Loucy (cell line): Measurements from ENCODE around the gene RELT.

Experiments used
- H2AFZ ChIP-seq: fragments of 200-600 bp; sonication (generic); 2 replicates; pipeline ENCODE4 v1.6.0; 2016; ENCODE audit warnings: antibody characterized with exemption, mild to moderate bottlenecking, low read length, moderate library complexity
- H3F3A ChIP-seq: fragments of 200-600 bp; 2 replicates; pipeline ENCODE4 v1.6.0; 2016; ENCODE audit warnings: antibody characterized with exemption, low read depth, mild to moderate bottlenecking
- H3K27me3 ChIP-seq: fragments of 200-600 bp; sonication (generic); 2 replicates; pipeline ENCODE4 v1.6.1; 2014; ENCODE audit warnings: low read length, mild to moderate bottlenecking; ENCODE audit not compliant: insufficient read depth, poor library complexity, severe bottlenecking
- H3K36me3 ChIP-seq: fragments of 200-600 bp; sonication (generic); 2 replicates; pipeline ENCODE4 v1.6.1; 2016; ENCODE audit warnings: low read length; ENCODE audit not compliant: insufficient read depth
- H3K4me1 ChIP-seq: fragments of 200-600 bp; sonication (generic); 2 replicates; pipeline ENCODE4 v1.5.1; 2014; ENCODE audit warnings: low read length, mild to moderate bottlenecking; ENCODE audit not compliant: insufficient read depth, poor library complexity, severe bottlenecking
- H3K4me2 ChIP-seq: fragments of 200-600 bp; sonication (generic); 2 replicates; pipeline ENCODE4 v1.6.0; 2014; ENCODE audit warnings: antibody characterized with exemption, low read length, low read depth, mild to moderate bottlenecking; ENCODE audit not compliant: poor library complexity, severe bottlenecking
- H3K4me3 ChIP-seq: fragments of 200-600 bp; sonication (generic); 2 replicates; pipeline ENCODE4 v1.5.1; 2014; ENCODE audit warnings: low read length, mild to moderate bottlenecking, mixed read lengths; ENCODE audit not compliant: poor library complexity, severe bottlenecking
- H3K79me2 ChIP-seq: fragments of 200-600 bp; sonication (generic); 2 replicates; pipeline ENCODE4 v1.6.1; 2014; ENCODE audit warnings: low read length; ENCODE audit not compliant: insufficient read depth
- H3K9ac ChIP-seq: fragments of 200-600 bp; sonication (generic); 2 replicates; pipeline ENCODE4 v1.6.0; 2014; ENCODE audit warnings: mild to moderate bottlenecking, low read depth, low read length, moderate library complexity; ENCODE audit not compliant: poor library complexity, severe bottlenecking
- H3K9me2 ChIP-seq: fragments of 200-600 bp; sonication (generic); replicated peaks from 2 replicates; pipeline ENCODE4 v1.6.1; 2016; ENCODE audit warnings: low read depth, low read length, mixed read lengths
- H3K9me3 ChIP-seq: fragments of 200-600 bp; sonication (generic); 2 replicates; pipeline ENCODE4 v1.6.1; 2014; ENCODE audit warnings: mild to moderate bottlenecking, antibody characterized with exemption, low read length, low read depth; ENCODE audit not compliant: insufficient read depth
- H4K20me1 ChIP-seq: fragments of 200-600 bp; sonication (generic); 2 replicates; pipeline ENCODE4 v1.6.0; 2014; ENCODE audit warnings: antibody characterized with exemption, low read length, mild to moderate bottlenecking; ENCODE audit not compliant: insufficient read depth, poor library complexity, severe bottlenecking
- EZH2phosphoT487 ChIP-seq: fragments of 200-600 bp; IDR thresholded peaks from 2 replicates; pipeline ENCODE4 v1.6.1; 2018; ENCODE audit warnings: antibody characterized with exemption, mild to moderate bottlenecking, moderate library complexity, borderline replicate concordance
- TF ChIP-seq, protein P1 (sequence below): fragments of 200-600 bp; sonication (generic); conservative IDR thresholded peaks from 2 replicates; pipeline ENCODE4 v1.5.1; 2014; ENCODE audit warnings: mild to moderate bottlenecking, antibody characterized with exemption, low read length

The RELT gene

DNA sequence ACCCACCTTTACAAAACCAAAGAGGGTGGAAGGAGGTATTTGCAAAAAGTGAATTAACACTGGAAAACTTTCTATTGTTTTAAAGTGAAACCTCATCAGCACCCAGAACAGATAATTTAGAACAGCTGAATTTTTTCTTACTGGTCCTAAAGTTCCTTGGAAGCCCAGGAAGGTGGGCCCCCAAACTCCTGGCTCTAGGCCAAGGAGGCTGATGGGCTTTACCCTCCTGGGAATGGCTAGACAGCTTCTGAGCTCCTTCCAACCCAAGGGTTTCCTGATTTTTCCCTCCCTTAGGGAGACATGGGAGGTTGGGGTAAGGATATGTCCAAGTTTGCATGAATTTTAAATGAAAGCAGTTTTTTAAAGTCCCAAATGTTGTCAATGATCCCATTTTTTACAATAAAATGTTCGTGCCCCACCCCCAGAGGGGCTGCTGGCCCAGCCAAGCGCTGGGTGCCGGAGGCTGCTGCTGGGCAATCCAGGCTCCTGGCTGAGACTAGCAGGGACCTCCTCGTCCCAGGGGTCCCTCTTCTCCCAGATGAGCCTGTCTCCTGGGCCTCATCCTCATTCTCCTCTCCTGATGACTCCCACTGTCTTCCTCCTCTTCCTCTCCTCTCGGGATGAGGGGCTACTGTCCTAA, 28.4 kb downstream of the RELT start:
- Histone ChIP-seq H3K36me3 (peaks cover 51% of the 10 kb centered on the region; the same call in 1 of the 2 replicates), H3K4me2 (no peak overlapping the region), H3K79me2 (no peaks in the 10 kb centered on the region), H2AFZ (no peak overlapping the region), H3K27me3 (no peaks in the 10 kb centered on the region), H3K9me2 (no peaks in the 10 kb centered on the region), H3K9me3 (no peaks in the 10 kb centered on the region), H3F3A (no peaks in the 10 kb centered on the region), H3K4me3 (no peak overlapping the region), H4K20me1 (no peaks in the 10 kb centered on the region), H3K4me1 (no peaks in the 10 kb centered on the region), H3K9ac (no peak overlapping the region)
- TF ChIP-seq EZH2phosphoT487: no peak
- TF ChIP-seq, protein P1, sequence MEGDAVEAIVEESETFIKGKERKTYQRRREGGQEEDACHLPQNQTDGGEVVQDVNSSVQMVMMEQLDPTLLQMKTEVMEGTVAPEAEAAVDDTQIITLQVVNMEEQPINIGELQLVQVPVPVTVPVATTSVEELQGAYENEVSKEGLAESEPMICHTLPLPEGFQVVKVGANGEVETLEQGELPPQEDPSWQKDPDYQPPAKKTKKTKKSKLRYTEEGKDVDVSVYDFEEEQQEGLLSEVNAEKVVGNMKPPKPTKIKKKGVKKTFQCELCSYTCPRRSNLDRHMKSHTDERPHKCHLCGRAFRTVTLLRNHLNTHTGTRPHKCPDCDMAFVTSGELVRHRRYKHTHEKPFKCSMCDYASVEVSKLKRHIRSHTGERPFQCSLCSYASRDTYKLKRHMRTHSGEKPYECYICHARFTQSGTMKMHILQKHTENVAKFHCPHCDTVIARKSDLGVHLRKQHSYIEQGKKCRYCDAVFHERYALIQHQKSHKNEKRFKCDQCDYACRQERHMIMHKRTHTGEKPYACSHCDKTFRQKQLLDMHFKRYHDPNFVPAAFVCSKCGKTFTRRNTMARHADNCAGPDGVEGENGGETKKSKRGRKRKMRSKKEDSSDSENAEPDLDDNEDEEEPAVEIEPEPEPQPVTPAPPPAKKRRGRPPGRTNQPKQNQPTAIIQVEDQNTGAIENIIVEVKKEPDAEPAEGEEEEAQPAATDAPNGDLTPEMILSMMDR: no peak

DNA sequence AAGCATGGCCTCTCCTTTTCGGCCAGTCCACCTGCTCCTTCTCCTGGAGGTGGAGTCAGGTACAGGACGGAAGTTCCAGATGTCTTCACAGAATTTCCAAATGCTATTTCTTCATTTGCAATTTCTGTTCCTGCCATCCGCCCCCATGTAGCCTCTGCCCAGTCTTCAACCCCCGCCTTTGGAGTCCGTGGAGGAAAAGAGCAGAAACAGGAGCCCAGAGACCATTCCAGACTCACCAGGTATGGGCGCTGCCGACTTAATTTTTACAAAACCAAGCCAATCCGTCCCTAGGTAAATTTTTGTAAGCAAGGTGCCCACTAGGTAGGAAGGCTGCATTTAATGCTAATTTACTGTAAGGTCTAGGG, 28.9 kb downstream of the RELT start:
- Histone ChIP-seq H3K4me1 (no peaks in the 10 kb centered on the region), H3K9me3 (no peaks in the 10 kb centered on the region), H3K9ac (no peak overlapping the region), H3K4me2 (no peak overlapping the region), H3F3A (no peaks in the 10 kb centered on the region), H3K27me3 (no peaks in the 10 kb centered on the region), H3K79me2 (no peaks in the 10 kb centered on the region), H3K36me3 (peaks cover 55% of the 10 kb centered on the region; the same call in 1 of the 2 replicates), H3K9me2 (no peaks in the 10 kb centered on the region), H3K4me3 (no peak overlapping the region), H2AFZ (no peak overlapping the region), H4K20me1 (no peaks in the 10 kb centered on the region)
- TF ChIP-seq, protein P1: no peak
- TF ChIP-seq EZH2phosphoT487: no peak

DNA sequence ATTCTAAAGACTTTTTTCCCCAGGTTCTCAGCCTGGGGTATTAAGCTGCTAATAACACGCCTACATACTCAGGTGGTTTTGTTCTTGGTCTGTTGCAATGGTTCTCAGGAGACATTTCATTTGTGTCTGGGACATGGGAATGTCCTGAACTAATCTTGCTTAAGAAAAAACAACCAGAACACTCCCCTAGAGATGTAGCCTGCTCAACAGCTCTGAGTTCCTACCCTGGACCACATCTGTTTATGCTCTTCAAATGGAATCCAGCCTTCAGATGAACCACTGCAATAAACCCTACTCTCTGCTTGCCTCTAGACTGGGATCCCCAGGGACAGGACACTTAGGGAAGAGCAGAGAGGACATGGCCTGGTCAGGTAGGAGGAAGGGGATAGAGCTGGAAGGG, 29.9 kb downstream of the RELT start:
- Histone ChIP-seq H3F3A (no peaks in the 10 kb centered on the region), H3K4me3 (no peak overlapping the region), H3K9me3 (no peaks in the 10 kb centered on the region), H3K9me2 (no peaks in the 10 kb centered on the region), H3K4me2 (no peak overlapping the region), H3K79me2 (no peaks in the 10 kb centered on the region), H3K27me3 (no peaks in the 10 kb centered on the region), H3K36me3 (peaks cover 64% of the 10 kb centered on the region; the same call in 1 of the 2 replicates), H3K4me1 (no peaks in the 10 kb centered on the region), H4K20me1 (no peaks in the 10 kb centered on the region), H3K9ac (no peak overlapping the region), H2AFZ (no peak overlapping the region)
- no peak for TF ChIP-seq EZH2phosphoT487

DNA sequence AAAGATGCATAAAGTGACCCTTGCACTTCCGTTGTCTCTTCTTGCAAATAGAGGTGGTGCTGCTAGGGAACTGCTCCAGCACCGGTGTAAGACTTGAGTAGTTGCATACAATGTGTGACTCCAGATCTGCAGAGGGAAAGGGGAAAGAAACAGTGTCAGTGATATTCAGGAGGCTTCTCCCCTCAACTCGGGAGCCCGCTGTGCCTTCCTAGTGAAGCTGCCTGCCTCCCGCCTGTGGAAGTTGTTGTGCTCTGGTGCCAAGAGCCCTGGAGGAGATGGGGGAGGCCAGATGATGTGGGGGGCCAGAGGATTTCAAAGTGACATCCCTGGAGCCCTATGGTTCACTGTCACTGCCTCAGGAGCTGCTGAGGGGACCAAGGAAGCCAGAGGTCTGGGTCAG, 30.4 kb downstream of the RELT start:
- H2AFZ ChIP-seq: no peak overlapping the region
- peaks cover 68% of the 10 kb centered on the region; the same call in 1 of the 2 replicates for H3K36me3 ChIP-seq
- no peak for TF ChIP-seq EZH2phosphoT487
- TF ChIP-seq, protein P1: no peak
- no peak overlapping the region for H3K9ac ChIP-seq
- H3K27me3 ChIP-seq: no peaks in the 10 kb centered on the region
- H3K4me1 ChIP-seq: no peaks in the 10 kb centered on the region
- H3K9me3 ChIP-seq: no peaks in the 10 kb centered on the region
- no peaks in the 10 kb centered on the region for H4K20me1 ChIP-seq
- H3K4me2 ChIP-seq: no peak overlapping the region
- H3F3A ChIP-seq: no peaks in the 10 kb centered on the region
- H3K79me2 ChIP-seq: no peaks in the 10 kb centered on the region
- no peaks in the 10 kb centered on the region for H3K9me2 ChIP-seq
- H3K4me3 ChIP-seq: no peak overlapping the region
